Measurements from ENCODE around the gene ARL11. TPM values are rescaled to one million over a fixed set of nuclear protein-coding genes. Genes with fewer than 3 reads are reported as not detected.

ARL11 gene
- total and polyA plus RNA-seq, 2 experiments from 2014 or later: 0.10 TPM; not detected in 1

DNA sequence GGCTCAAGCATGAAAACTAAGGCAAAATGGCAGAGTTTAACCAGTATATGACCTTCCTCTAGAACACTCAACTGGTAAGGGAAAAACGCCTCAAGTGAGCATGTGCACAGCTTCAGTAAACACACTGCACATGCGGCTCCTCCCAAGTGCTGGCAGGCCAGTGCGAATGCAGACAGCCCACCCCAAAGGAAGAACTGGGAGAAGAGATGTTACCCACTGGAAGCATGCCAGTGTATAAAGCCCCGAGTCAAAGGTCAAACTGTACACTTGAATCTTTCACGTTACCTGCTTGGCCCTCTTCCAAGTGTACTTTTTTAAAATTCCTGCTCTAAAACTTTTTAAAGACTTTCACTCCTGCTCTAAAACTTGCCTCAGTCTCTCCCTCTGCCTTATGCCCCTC is 23.7 kb upstream of the ARL11 start:
- 58% methylated on average over 5 of the region's 5 CpGs for WGBS (ENCODE audit: low lambda C conversion rate, missing lambda C conversion rate)

DNA sequence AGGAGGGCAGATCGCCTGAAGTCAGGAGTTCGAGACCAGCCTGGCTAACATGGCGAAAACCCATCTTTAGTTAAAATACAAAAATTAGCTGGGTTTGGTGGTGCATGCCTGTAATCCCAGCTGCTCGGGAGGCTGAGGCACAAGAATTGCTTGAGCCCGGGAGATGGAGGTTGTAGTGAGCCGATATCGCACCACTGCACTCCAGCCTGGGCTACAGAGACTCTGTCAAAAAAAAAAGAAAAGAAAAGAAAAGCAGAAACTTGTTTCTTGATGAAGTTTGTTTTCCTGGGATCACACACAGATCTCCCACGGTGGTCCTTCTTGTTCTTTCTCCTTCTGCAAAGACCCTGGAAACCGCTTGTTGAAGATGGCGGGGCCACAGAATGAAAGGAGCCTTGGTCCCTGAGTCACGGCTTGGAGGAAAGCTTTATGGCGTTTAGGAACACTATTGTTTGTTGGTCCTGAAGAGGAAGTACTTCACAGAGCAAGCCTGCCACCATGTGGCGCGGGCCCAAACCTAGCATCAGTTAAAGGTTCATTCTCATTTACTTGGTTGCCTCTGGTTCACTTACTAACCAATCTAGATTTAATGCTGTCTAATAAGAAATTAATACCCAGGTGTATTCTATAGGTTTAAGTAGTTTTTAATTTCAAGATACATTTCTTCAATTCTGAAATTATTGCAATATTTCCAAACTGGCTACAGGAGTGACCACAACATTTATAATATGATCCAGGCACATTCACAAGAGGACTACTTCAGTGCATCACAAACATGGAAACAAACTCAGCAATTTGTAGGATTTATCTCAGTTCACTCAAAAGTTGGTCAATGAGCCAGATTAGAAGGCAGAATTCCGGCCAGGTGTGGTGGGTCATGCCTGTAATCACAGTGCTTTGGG is 21.3 kb upstream of the ARL11 start:
- H3K4me3 ChIP-seq: no peak overlapping the region
- H3K27me3 ChIP-seq: no peaks in the 10 kb centered on the region
- H3K79me2 ChIP-seq: no peaks in the 10 kb centered on the region
- TF ChIP-seq, protein P1, sequence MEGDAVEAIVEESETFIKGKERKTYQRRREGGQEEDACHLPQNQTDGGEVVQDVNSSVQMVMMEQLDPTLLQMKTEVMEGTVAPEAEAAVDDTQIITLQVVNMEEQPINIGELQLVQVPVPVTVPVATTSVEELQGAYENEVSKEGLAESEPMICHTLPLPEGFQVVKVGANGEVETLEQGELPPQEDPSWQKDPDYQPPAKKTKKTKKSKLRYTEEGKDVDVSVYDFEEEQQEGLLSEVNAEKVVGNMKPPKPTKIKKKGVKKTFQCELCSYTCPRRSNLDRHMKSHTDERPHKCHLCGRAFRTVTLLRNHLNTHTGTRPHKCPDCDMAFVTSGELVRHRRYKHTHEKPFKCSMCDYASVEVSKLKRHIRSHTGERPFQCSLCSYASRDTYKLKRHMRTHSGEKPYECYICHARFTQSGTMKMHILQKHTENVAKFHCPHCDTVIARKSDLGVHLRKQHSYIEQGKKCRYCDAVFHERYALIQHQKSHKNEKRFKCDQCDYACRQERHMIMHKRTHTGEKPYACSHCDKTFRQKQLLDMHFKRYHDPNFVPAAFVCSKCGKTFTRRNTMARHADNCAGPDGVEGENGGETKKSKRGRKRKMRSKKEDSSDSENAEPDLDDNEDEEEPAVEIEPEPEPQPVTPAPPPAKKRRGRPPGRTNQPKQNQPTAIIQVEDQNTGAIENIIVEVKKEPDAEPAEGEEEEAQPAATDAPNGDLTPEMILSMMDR (IDR thresholded peaks at IDR 0.05; ENCODE audit: poor library complexity): peak; percentile 87
- TF ChIP-seq EZH2 (IDR thresholded peaks at IDR 0.05; ENCODE audit: borderline replicate concordance): no peak
- TF ChIP-seq EZH2phosphoT487 (IDR thresholded peaks at IDR 0.05; ENCODE audit: low read depth, severe bottlenecking, unreplicated experiment): no peak
- DNase-seq (ENCODE audit: low spot score): peak; percentile 91
- peak overlapping the region; percentile 66 for H3K4me2 ChIP-seq
- peaks cover 10% of the 10 kb centered on the region for H3K4me1 ChIP-seq (ENCODE audit: insufficient read depth)
- 43% methylated on average over 15 of the region's 15 CpGs for WGBS (ENCODE audit: low lambda C conversion rate, missing lambda C conversion rate)
- peak overlapping the region; percentile 70 for H2AFZ ChIP-seq
- no peaks in the 10 kb centered on the region for H4K20me1 ChIP-seq (ENCODE audit: insufficient read depth, poor library complexity, severe bottlenecking)
- no peaks in the 10 kb centered on the region for H3K9me2 ChIP-seq (replicated peaks; ENCODE audit: insufficient read depth)
- H3K27ac ChIP-seq: no peak overlapping the region
- no peaks in the 10 kb centered on the region for H3K36me3 ChIP-seq (replicated peaks; ENCODE audit: insufficient read depth, low read depth)
- H3K9me3 ChIP-seq (ENCODE audit: low read depth): no peaks in the 10 kb centered on the region

More for the DNA sequence above, 23.7 kb upstream of the ARL11 start:
- no peaks in the 10 kb centered on the region for H4K20me1 ChIP-seq (ENCODE audit: insufficient read depth, poor library complexity, severe bottlenecking)
- peaks cover 10% of the 10 kb centered on the region for H3K4me1 ChIP-seq (ENCODE audit: insufficient read depth)
- H3K36me3 ChIP-seq (replicated peaks; ENCODE audit: insufficient read depth, low read depth): no peaks in the 10 kb centered on the region
- TF ChIP-seq EZH2phosphoT487 (IDR thresholded peaks at IDR 0.05; ENCODE audit: low read depth, severe bottlenecking, unreplicated experiment): no peak
- TF ChIP-seq EZH2 (IDR thresholded peaks at IDR 0.05; ENCODE audit: borderline replicate concordance): no peak
- TF ChIP-seq, protein P1 (IDR thresholded peaks at IDR 0.05; ENCODE audit: poor library complexity): no peak
- no peaks in the 10 kb centered on the region for H3K27me3 ChIP-seq
- H3K9me2 ChIP-seq (replicated peaks; ENCODE audit: insufficient read depth): no peaks in the 10 kb centered on the region
- H3K4me2 ChIP-seq: peak overlapping the region; percentile 13
- no peak for DNase-seq (ENCODE audit: low spot score)
- no peaks in the 10 kb centered on the region for H3K9me3 ChIP-seq (ENCODE audit: low read depth)
- H3K79me2 ChIP-seq: no peaks in the 10 kb centered on the region
- H2AFZ ChIP-seq: peak overlapping the region; percentile 34
- no peak overlapping the region for H3K27ac ChIP-seq
- no peak overlapping the region for H3K4me3 ChIP-seq

- no peaks in the 10 kb centered on the region for H3K79me2 ChIP-seq
- H3K4me3 ChIP-seq: no peak overlapping the region
- H3K4me2 ChIP-seq: no peak overlapping the region
- H3K36me3 ChIP-seq (replicated peaks; ENCODE audit: insufficient read depth, low read depth): no peaks in the 10 kb centered on the region
- 68% methylated on average over 5 of the region's 5 CpGs for WGBS (ENCODE audit: low lambda C conversion rate, missing lambda C conversion rate)
- H2AFZ ChIP-seq: no peak overlapping the region
- no peak overlapping the region for H3K27ac ChIP-seq
- DNase-seq (ENCODE audit: low spot score): no peak
- no peaks in the 10 kb centered on the region for H4K20me1 ChIP-seq (ENCODE audit: insufficient read depth, poor library complexity, severe bottlenecking)
- no peaks in the 10 kb centered on the region for H3K9me2 ChIP-seq (replicated peaks; ENCODE audit: insufficient read depth)
- no peaks in the 10 kb centered on the region for H3K9me3 ChIP-seq (ENCODE audit: low read depth)
- no peaks in the 10 kb centered on the region for H3K27me3 ChIP-seq
- TF ChIP-seq, protein P1 (IDR thresholded peaks at IDR 0.05; ENCODE audit: poor library complexity): no peak
- TF ChIP-seq EZH2phosphoT487 (IDR thresholded peaks at IDR 0.05; ENCODE audit: low read depth, severe bottlenecking, unreplicated experiment): no peak
- no peak for TF ChIP-seq EZH2 (IDR thresholded peaks at IDR 0.05; ENCODE audit: borderline replicate concordance)
- peaks cover 10% of the 10 kb centered on the region for H3K4me1 ChIP-seq (ENCODE audit: insufficient read depth)
Observed at GRCh38 chr13:49607761-49608160, 20.5 kb upstream of the ARL11 start.
